Vagina (tissue), 2 donors: Measurements from ENCODE around the gene C16orf74. TPM values are rescaled to one million over a fixed set of nuclear protein-coding genes. Genes with fewer than 3 reads are reported as not detected.

ENCODE experiments used
- DNase-seq, 2 donors: peaks; one replicate each; pipeline ENCODE4 v3.0.0-alpha.2; 2017; ENCODE audit errors: extremely low spot score in 2 of 2
- H3K27ac ChIP-seq: fragments of 200-600 bp; sonication (generic); one replicate; pipeline ENCODE4 v1.5.1; 2019
- H3K27me3 ChIP-seq: fragments of 200-600 bp; sonication (generic); one replicate; pipeline ENCODE4 v1.5.1; 2019
- H3K36me3 ChIP-seq, 2 donors: fragments of 200-600 bp; sonication (generic); one replicate each; pipeline ENCODE4 v1.5.1; 2017 to 2019
- H3K4me1 ChIP-seq: fragments of 200-600 bp; sonication (generic); one replicate; pipeline ENCODE4 v1.5.1; 2019
- H3K4me3 ChIP-seq, 2 donors: fragments of 200-600 bp; sonication (generic); 1 replicate in 1 of 2; 2 replicates in 1 of 2; pipeline ENCODE4 v1.5.1; 2016 to 2019
- H3K9me3 ChIP-seq: fragments of 200-600 bp; sonication (generic); one replicate; pipeline ENCODE4 v1.5.1; 2019
- CTCF ChIP-seq, 3 experiments: fragments of 450-650 bp in 2 of 3; fragments of 200-600 bp in 1 of 3; sonication (generic) in 1 of 3; IDR thresholded peaks; one replicate each; pipeline ENCODE4 v1.5.1; 2017 to 2019; ENCODE audit warnings: antibody characterized with exemption in 3 of 3, mild to moderate bottlenecking in 2 of 3, moderate library complexity in 2 of 3
- POLR2A ChIP-seq, 2 donors: fragments of 450-650 bp; IDR thresholded peaks; one replicate each; pipeline ENCODE4 v1.6.1; 2017; ENCODE audit warnings: antibody characterized with exemption in 2 of 2, mild to moderate bottlenecking in 2 of 2, moderate library complexity in 2 of 2
- POLR2AphosphoS5 ChIP-seq, 2 donors: sonication (generic); formaldehyde crosslinking; IDR thresholded peaks; one replicate each; pipeline ENCODE4 v1.9.0; 2017; ENCODE audit warnings: antibody characterized with exemption in 2 of 2, mild to moderate bottlenecking in 2 of 2, low read depth in 1 of 2; ENCODE audit not compliant: insufficient read depth in 1 of 2
- intact Hi-C: fragments of 100-400 bp; cut with DNase I; formaldehyde crosslinking; loops from one replicate; pipeline ENCODE4 v1.15.1; 2023
- total RNA-seq: library from RNA; depleted of rRNA; stranded (reverse); fragments of >200 nt; gene quantifications from one replicate; pipeline ENCODE4 v1.2.3, GENCODE V29; 2016

The C16orf74 gene
- total RNA-seq, 1 donor from 2014 or later: 18.2 TPM

- H3K36me3 ChIP-seq: no peaks in the 10 kb centered on the region
Observed at GRCh38 chr16:85699628-85700027, 51.3 kb downstream of the C16orf74 start.

GRCh38 chr16:85698935-85699558 lies 51.8 kb downstream of the C16orf74 start:
- TF ChIP-seq POLR2A (IDR thresholded peaks at IDR 0.05) (no peak), CTCF (IDR thresholded peaks at IDR 0.05) (no peak), POLR2AphosphoS5 (IDR thresholded peaks at IDR 0.05; ENCODE audit: insufficient read depth in 1 of 2, low read depth in 1 of 2) (no peak)
- Histone ChIP-seq H3K4me3 (no peak overlapping the region), H3K9me3 (no peaks in the 10 kb centered on the region), H3K27ac (no peak overlapping the region), H3K4me1 (no peaks in the 10 kb centered on the region), H3K27me3 (no peaks in the 10 kb centered on the region), H3K36me3 (no peaks in the 10 kb centered on the region)
- DNase-seq: no peak
- intact Hi-C loops: no loop called here

More at GRCh38 chr16:85699628-85700027, 51.3 kb downstream of the C16orf74 start:
- no peaks in the 10 kb centered on the region for H3K27me3 ChIP-seq
- H3K4me3 ChIP-seq: no peak overlapping the region
- no peak for TF ChIP-seq POLR2A (IDR thresholded peaks at IDR 0.05)
- no peaks in the 10 kb centered on the region for H3K9me3 ChIP-seq
- no peak overlapping the region for H3K27ac ChIP-seq
- DNase-seq: no peak
- intact Hi-C loops: no loop called here
- no peaks in the 10 kb centered on the region for H3K4me1 ChIP-seq

GRCh38 chr16:85698459-85698891 lies 52.4 kb downstream of the C16orf74 start:
- Histone ChIP-seq H3K4me1 (no peaks in the 10 kb centered on the region), H3K27ac (no peak overlapping the region), H3K27me3 (no peaks in the 10 kb centered on the region), H3K9me3 (no peaks in the 10 kb centered on the region), H3K36me3 (no peaks in the 10 kb centered on the region), H3K4me3 (no peak overlapping the region)
- intact Hi-C loops: no loop called here
- TF ChIP-seq POLR2AphosphoS5 (IDR thresholded peaks at IDR 0.05; ENCODE audit: insufficient read depth in 1 of 2, low read depth in 1 of 2) (no peak), POLR2A (IDR thresholded peaks at IDR 0.05) (no peak), CTCF (IDR thresholded peaks at IDR 0.05) (no peak)
- DNase-seq: no peak

GRCh38 chr16:85697431-85697830 lies 53.5 kb downstream of the C16orf74 start:
- intact Hi-C loops: no loop called here

GRCh38 chr16:85696781-85697180 lies 54.1 kb downstream of the C16orf74 start:
- Histone ChIP-seq H3K27me3 (no peaks in the 10 kb centered on the region), H3K27ac (no peak overlapping the region), H3K9me3 (no peaks in the 10 kb centered on the region), H3K36me3 (no peaks in the 10 kb centered on the region), H3K4me3 (no peak overlapping the region), H3K4me1 (no peaks in the 10 kb centered on the region)
- no peak for TF ChIP-seq POLR2AphosphoS5 (IDR thresholded peaks at IDR 0.05; ENCODE audit: insufficient read depth in 1 of 2, low read depth in 1 of 2)
- TF ChIP-seq POLR2A (IDR thresholded peaks at IDR 0.05): no peak
- no peak for TF ChIP-seq CTCF (IDR thresholded peaks at IDR 0.05)
- intact Hi-C loops: no loop called here
- DNase-seq: no peak

More at GRCh38 chr16:85697431-85697830, 53.5 kb downstream of the C16orf74 start:
- Histone ChIP-seq H3K27me3 (no peaks in the 10 kb centered on the region), H3K9me3 (no peaks in the 10 kb centered on the region), H3K27ac (no peak overlapping the region), H3K4me1 (no peaks in the 10 kb centered on the region), H3K36me3 (no peaks in the 10 kb centered on the region), H3K4me3 (no peak overlapping the region)
- no peak for DNase-seq
- no peak for TF ChIP-seq POLR2AphosphoS5 (IDR thresholded peaks at IDR 0.05; ENCODE audit: insufficient read depth in 1 of 2, low read depth in 1 of 2)
- TF ChIP-seq CTCF (IDR thresholded peaks at IDR 0.05): no peak
- no peak for TF ChIP-seq POLR2A (IDR thresholded peaks at IDR 0.05)
